Measurements from ENCODE around the gene ZNF319.
A peak's percentile ranks its signal among the peaks of the same experiment; 100 is the strongest.
"Not testable (repeated sequence)": the region's sequence is repeated elsewhere in the genome, so short reads cannot be mapped to it uniquely, and the experiment has no call there.

The ZNF319 gene

GRCh38 chr16:58020628-58021521, 20.4 kb upstream of the ZNF319 start:
- peak in 1 of 2 experiments; percentile 10 for DNase-seq

GRCh38 chr16:58019866-58020538, 19.5 kb upstream of the ZNF319 start:
- no peak for DNase-seq

GRCh38 chr16:58018803-58019202, 18.3 kb upstream of the ZNF319 start:
- no peak for DNase-seq

GRCh38 chr16:58016840-58017446, 16.5 kb upstream of the ZNF319 start:
- no peak for DNase-seq

GRCh38 chr16:58013201-58013956, 12.9 kb upstream of the ZNF319 start:
- no peak for DNase-seq

- DNase-seq: no peak
Measured at GRCh38 chr16:58012481-58012880, 12.0 kb upstream of the ZNF319 start.

- no peak for DNase-seq
Measured at GRCh38 chr16:58011652-58012051, 11.2 kb upstream of the ZNF319 start.

- DNase-seq: no peak
Measured at GRCh38 chr16:58010886-58011285, 10.4 kb upstream of the ZNF319 start.

- DNase-seq: no peak
Measured at GRCh38 chr16:58009856-58010416, 9.5 kb upstream of the ZNF319 start.

- not testable (repeated sequence) for DNase-seq
Measured at GRCh38 chr16:58004736-58005135, 4.3 kb upstream of the ZNF319 start.

GRCh38 chr16:58002936-58003335, 2.5 kb upstream of the ZNF319 start:
- DNase-seq: no peak

GRCh38 chr16:58002416-58002800, 1.9 kb upstream of the ZNF319 start:
- DNase-seq: no peak

- DNase-seq: no peak
Measured at GRCh38 chr16:58001781-58002415, 1.4 kb upstream of the ZNF319 start.

- peak; percentile 64 to 66 for DNase-seq
Measured at GRCh38 chr16:58000706-58001676, 519 bp upstream of the ZNF319 start, which contains the start of gene USB1. TSS of gene USB1 (plus strand) at chr16:58001407. CDS start at chr16:58001484, 77 bp downstream.

- DNase-seq: peak; percentile 3 to 38
Measured at GRCh38 chr16:57999366-57999970, 1.0 kb downstream of the ZNF319 start.

GRCh38 chr16:57998992-57999365, 1.5 kb downstream of the ZNF319 start:
- no peak for DNase-seq

- peak; percentile 81 to 83 for DNase-seq
Measured at GRCh38 chr16:57998486-57998885, 2.0 kb downstream of the ZNF319 start.

GRCh38 chr16:57997528-57998265, 2.8 kb downstream of the ZNF319 start:
- no peak for DNase-seq

- DNase-seq: no peak
Measured at GRCh38 chr16:57997176-57997527, 3.3 kb downstream of the ZNF319 start.

Data from AML-193 (cell line).